Measurements from ENCODE around the gene PIF1. TPM values are rescaled to one million over a fixed set of nuclear protein-coding genes. Genes with fewer than 3 reads are reported as not detected.

PIF1 gene
- total RNA-seq, 1 experiment from 2014 or later: 34.9 TPM

GRCh38 chr15:64856429-64857145 is 31.1 kb upstream of the PIF1 start:
- Histone ChIP-seq H4K20me1 (ENCODE audit: insufficient read depth) (no peaks in the 10 kb centered on the region), H3K9me3 (ENCODE audit: control insufficient read depth in 1 of 2, insufficient read depth in 1 of 2, low read depth in 1 of 2, low read length in 2 of 2) (no peaks in the 10 kb centered on the region), H3K36me3 (ENCODE audit: control insufficient read depth in 1 of 2, insufficient read depth in 2 of 2, low read length in 2 of 2) (peaks cover 4 to 7% of the 10 kb centered on the region in 2 experiments; a peak in 3 of 4 replicates), H3K4me3 (replicated peaks in 1 of 2; ENCODE audit: low read depth in 1 of 2, low read length in 2 of 2) (no peak overlapping the region), H3K4me1 (ENCODE audit: control insufficient read depth in 1 of 2, insufficient read depth in 2 of 2, low read length in 2 of 2) (peaks cover 0 to 7% of the 10 kb centered on the region in 2 experiments; a peak in 1 of 4 replicates), H3K27ac (ENCODE audit: low read depth, low read length) (no peak overlapping the region), H2AFZ (ENCODE audit: low read depth, low read length, poor library complexity, severe bottlenecking) (no peak overlapping the region), H3K79me2 (ENCODE audit: insufficient read depth, low read length) (no peaks in the 10 kb centered on the region), H3K4me2 (ENCODE audit: low read length) (no peak overlapping the region), H3K27me3 (ENCODE audit: insufficient read depth, low read length) (no peaks in the 10 kb centered on the region), H3K9me2 (ENCODE audit: insufficient read depth) (no peaks in the 10 kb centered on the region), H3K9ac (ENCODE audit: low read length) (no peak overlapping the region)
- TF ChIP-seq YY1 (IDR thresholded peaks at IDR 0.05; ENCODE audit: extremely low read depth, insufficient replicate concordance, low read depth, low read length): no peak
- TF ChIP-seq ZNF274 (IDR thresholded peaks at IDR 0.05; ENCODE audit: low read depth, low read length): no peak
- no peak for TF ChIP-seq ATF3 (IDR thresholded peaks at IDR 0.05)
- no peak for TF ChIP-seq EGR1 (IDR thresholded peaks at IDR 0.05; ENCODE audit: low read depth)
- no peak for TF ChIP-seq EZH2 (IDR thresholded peaks at IDR 0.05)
- no peak for TF ChIP-seq ZBTB33 (IDR thresholded peaks at IDR 0.05; ENCODE audit: extremely low read depth, insufficient replicate concordance, low read length)
- no peak for TF ChIP-seq JUND (IDR thresholded peaks at IDR 0.05)
- BruUV-seq (replicated peaks): no TSS peak
- ATAC-seq (no peak), DNase-seq (ENCODE audit: low read depth, low spot score) (no peak)
- intact Hi-C loops (cut with micrococcal nuclease): no loop called here
- CTCF ChIA-PET: no interaction called here
- POLR2A ChIA-PET: no interaction called here
- RAD21 ChIA-PET (ENCODE audit: low non-redundant PET in 1 of 2, low total read pairs in 2 of 2, uncharacterized antibody in 2 of 2, unreplicated experiment in 2 of 2): no interaction called here

Measured in HCT116 (cell line).